Breast epithelium (tissue), 4 donors: Measurements from ENCODE around the gene PPP2R5D. TPM values are rescaled to one million over a fixed set of nuclear protein-coding genes. Genes with fewer than 3 reads are reported as not detected.

Experiments
- DNase-seq, 2 donors: peaks; one replicate each; pipeline ENCODE4 v3.0.0-alpha.2; 2019; ENCODE audit warnings: low spot score in 2 of 2
- H3K27ac ChIP-seq, 2 donors: fragments of 200-600 bp; sonication (generic) in 1 of 2; one replicate each; pipeline ENCODE4 v1.5.1; 2016 to 2019; ENCODE audit warnings: mild to moderate bottlenecking in 1 of 2
- H3K27me3 ChIP-seq, 2 donors: fragments of 200-600 bp; sonication (generic) in 1 of 2; one replicate each; pipeline versions ENCODE4 v1.5.1 to v1.6.0; 2017 to 2019; ENCODE audit warnings: control low read depth in 1 of 2, mild to moderate bottlenecking in 1 of 2
- H3K36me3 ChIP-seq: fragments of 200-600 bp; one replicate; pipeline ENCODE4 v1.5.1; 2019
- H3K4me1 ChIP-seq, 2 donors: fragments of 200-600 bp; sonication (generic); one replicate each; pipeline ENCODE4 v1.5.1; 2016 to 2019; ENCODE audit warnings: control low read depth in 1 of 2
- H3K4me3 ChIP-seq, 3 donors: fragments of 200-600 bp; sonication (generic); 1 replicate in 2 of 3; 2 replicates in 1 of 3; pipeline ENCODE4 v1.5.1; 2016 to 2019; ENCODE audit warnings: mild to moderate bottlenecking in 3 of 3, moderate library complexity in 2 of 3
- H3K9me3 ChIP-seq, 2 donors: fragments of 200-600 bp; sonication (generic) in 1 of 2; one replicate each; pipeline ENCODE4 v1.5.1; 2016 to 2019; ENCODE audit warnings: control low read depth in 1 of 2
- POLR2A ChIP-seq: fragments of 450-650 bp; IDR thresholded peaks from one replicate; pipeline ENCODE4 v1.6.1; 2016; ENCODE audit warnings: antibody characterized with exemption, mild to moderate bottlenecking, moderate library complexity
- POLR2AphosphoS5 ChIP-seq, 3 donors: sonication (generic); formaldehyde crosslinking; IDR thresholded peaks; one replicate each; pipeline ENCODE4 v1.6.1; 2017; ENCODE audit warnings: antibody characterized with exemption in 3 of 3
- intact Hi-C: fragments of 100-400 bp; cut with DNase I; formaldehyde crosslinking; loops from one replicate; pipeline ENCODE4 v1.15.1; 2023; ENCODE audit warnings: low total_unique reads
- total RNA-seq, 3 donors: library from RNA; depleted of rRNA; stranded (reverse); fragments of >200 nt; gene quantifications; one replicate each; pipeline ENCODE4 v1.1.0, GENCODE V29; 2016
- TF ChIP-seq, protein P1 (sequence below), 3 donors: fragments of 450-650 bp; IDR thresholded peaks; one replicate each; pipeline ENCODE4 v1.5.1; 2016 to 2017; ENCODE audit warnings: antibody characterized with exemption in 3 of 3, mild to moderate bottlenecking in 3 of 3, moderate library complexity in 3 of 3

Gene PPP2R5D
- total RNA-seq, 3 donors from 2014 or later, result 25.2 to 35.6 (median 34.7) TPM

DNA sequence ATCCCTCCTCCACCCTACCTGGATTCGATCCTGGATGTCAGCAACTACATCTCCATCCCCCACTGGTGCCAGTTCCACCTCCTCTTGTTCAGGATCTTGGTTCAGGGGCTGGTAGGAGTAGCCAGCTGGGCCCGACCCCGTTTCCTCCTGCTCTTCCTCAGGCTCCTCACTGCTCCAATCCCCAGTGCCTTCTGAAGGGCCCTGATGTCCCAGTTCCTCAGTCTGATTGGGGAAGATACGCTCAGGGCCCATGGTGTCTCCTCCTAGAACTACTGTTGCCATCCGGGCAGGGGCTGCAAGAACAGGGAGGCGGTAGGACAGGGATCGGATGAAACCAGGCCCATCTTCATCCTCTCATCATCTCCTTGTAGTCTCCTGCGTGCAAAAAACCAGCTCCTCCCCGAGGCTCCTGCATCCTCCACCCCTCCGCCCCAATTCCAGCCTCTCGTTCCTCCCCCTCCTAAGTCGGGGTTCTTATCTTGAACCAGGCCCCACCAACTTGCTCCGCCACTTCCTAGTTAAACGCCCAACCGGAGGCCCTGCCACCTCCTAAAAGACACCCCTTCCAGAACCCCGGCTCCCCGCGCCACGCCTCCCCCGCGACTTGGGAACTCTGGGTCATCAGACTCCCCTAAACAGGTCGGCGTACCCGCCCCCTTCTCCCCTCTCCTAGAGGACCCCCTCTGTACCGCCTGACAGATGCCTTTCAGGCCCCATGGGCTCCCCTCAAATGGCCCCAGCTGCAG lies 28.9 kb downstream of the PPP2R5D start:
- H3K27ac ChIP-seq, result peak overlapping the region; percentile 86 to 88
- no peaks in the 10 kb centered on the region for H3K9me3 ChIP-seq
- TF ChIP-seq POLR2AphosphoS5 (IDR thresholded peaks at IDR 0.05), result no peak
- TF ChIP-seq POLR2A, result no peak
- TF ChIP-seq, protein P1, sequence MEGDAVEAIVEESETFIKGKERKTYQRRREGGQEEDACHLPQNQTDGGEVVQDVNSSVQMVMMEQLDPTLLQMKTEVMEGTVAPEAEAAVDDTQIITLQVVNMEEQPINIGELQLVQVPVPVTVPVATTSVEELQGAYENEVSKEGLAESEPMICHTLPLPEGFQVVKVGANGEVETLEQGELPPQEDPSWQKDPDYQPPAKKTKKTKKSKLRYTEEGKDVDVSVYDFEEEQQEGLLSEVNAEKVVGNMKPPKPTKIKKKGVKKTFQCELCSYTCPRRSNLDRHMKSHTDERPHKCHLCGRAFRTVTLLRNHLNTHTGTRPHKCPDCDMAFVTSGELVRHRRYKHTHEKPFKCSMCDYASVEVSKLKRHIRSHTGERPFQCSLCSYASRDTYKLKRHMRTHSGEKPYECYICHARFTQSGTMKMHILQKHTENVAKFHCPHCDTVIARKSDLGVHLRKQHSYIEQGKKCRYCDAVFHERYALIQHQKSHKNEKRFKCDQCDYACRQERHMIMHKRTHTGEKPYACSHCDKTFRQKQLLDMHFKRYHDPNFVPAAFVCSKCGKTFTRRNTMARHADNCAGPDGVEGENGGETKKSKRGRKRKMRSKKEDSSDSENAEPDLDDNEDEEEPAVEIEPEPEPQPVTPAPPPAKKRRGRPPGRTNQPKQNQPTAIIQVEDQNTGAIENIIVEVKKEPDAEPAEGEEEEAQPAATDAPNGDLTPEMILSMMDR (IDR thresholded peaks at IDR 0.05), result no peak
- peak overlapping the region; percentile 73 to 81 (median 77) for H3K4me3 ChIP-seq
- intact Hi-C loops, result no loop called here
- H3K27me3 ChIP-seq, result no peaks in the 10 kb centered on the region
- peaks cover 2% of the 10 kb centered on the region for H3K36me3 ChIP-seq
- peaks cover 7 to 36% of the 10 kb centered on the region in 2 donors for H3K4me1 ChIP-seq
- no peak for DNase-seq

DNA sequence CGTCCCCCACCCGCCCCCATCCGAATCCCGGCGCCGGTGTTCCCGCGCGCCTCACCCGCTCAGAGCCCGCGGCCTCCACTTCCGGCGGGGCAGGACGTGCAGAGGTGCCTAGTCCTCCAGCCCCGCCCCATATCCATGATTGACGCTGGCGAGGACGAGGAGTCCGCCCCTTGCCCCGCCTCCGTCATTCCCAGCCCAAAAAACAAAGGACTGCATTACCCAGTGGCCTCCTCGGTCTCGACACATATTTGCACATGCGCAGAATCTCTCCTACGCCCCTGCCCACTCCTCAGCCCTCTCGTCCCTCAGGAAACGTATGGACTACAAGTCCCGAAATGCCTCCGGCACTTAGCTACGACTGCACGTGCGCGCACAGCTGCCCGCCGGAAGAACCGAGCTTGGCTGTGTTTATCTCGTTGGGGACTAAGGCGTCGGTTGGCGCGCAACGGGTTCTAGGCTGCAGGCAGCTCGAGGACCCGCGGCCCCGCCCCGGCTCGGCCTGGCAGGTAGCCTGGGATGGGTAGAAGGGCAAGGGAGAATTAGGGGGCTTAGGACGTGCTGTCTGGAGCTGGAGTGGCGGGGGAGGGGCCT lies 29.6 kb downstream of the PPP2R5D start, which contains the start of the genes KLHDC3 and MEA1:
Gene KLHDC3 (plus strand): TSS at position 407 of the 591 bp plus-strand sequence. CDS start 2,944 bp downstream, outside the sequence.
Gene MEA1 (minus strand): TSS at position 104 of the 591 bp plus-strand sequence. CDS start 133 bp downstream, outside the sequence.
- DNase-seq, result peak; percentile 98 to 100
- TF ChIP-seq POLR2A (no peak), POLR2AphosphoS5 (IDR thresholded peaks at IDR 0.05) (peak; percentile 83 to 89 (median 88))
- peaks cover 7% of the 10 kb centered on the region for H3K36me3 ChIP-seq
- no peaks in the 10 kb centered on the region for H3K9me3 ChIP-seq
- intact Hi-C loops, result no loop called here
- H3K4me3 ChIP-seq, result peak within 1 kb of the TSS; percentile 73 to 81 (median 77)
- H3K27me3 ChIP-seq, result no peaks in the 10 kb centered on the region
- H3K4me1 ChIP-seq, result peaks cover 7 to 36% of the 10 kb centered on the region in 2 donors
- peak within 1 kb of the TSS; percentile 86 to 88 for H3K27ac ChIP-seq

DNA sequence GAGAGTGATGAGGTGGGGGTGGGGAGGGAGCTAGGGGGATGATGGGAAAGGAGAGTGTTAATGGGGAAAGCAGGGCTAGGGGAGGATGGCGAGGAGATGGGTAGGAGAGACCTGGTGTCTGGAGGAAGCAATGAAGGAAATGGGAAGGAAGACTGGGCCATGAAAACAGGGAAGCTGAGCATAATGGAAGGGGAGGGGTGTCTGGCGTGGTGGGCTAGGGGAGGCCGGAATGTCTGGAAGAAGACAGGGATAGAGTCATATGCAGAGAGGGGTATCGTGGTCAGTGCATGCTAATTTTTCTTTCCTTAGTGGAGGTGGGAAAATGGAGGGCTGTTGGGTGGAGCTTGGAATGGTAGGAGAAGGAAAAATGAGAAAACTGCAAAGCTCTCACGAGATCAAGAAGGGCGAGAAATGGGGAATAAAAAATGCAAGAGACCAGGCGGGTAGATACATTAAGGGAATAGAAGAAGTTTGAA lies 30.1 kb downstream of the PPP2R5D start:
- H3K4me1 ChIP-seq, result peaks cover 7 to 36% of the 10 kb centered on the region in 2 donors
- TF ChIP-seq, protein P1 (IDR thresholded peaks at IDR 0.05), result no peak
- TF ChIP-seq POLR2A (no peak), POLR2AphosphoS5 (IDR thresholded peaks at IDR 0.05) (no peak)
- no peaks in the 10 kb centered on the region for H3K9me3 ChIP-seq
- intact Hi-C loops, result no loop called here
- H3K4me3 ChIP-seq, result peak overlapping the region; percentile 73 to 81 (median 77)
- peak overlapping the region; percentile 86 to 88 for H3K27ac ChIP-seq
- DNase-seq, result no peak
- peaks cover 7% of the 10 kb centered on the region for H3K36me3 ChIP-seq
- no peaks in the 10 kb centered on the region for H3K27me3 ChIP-seq

DNA sequence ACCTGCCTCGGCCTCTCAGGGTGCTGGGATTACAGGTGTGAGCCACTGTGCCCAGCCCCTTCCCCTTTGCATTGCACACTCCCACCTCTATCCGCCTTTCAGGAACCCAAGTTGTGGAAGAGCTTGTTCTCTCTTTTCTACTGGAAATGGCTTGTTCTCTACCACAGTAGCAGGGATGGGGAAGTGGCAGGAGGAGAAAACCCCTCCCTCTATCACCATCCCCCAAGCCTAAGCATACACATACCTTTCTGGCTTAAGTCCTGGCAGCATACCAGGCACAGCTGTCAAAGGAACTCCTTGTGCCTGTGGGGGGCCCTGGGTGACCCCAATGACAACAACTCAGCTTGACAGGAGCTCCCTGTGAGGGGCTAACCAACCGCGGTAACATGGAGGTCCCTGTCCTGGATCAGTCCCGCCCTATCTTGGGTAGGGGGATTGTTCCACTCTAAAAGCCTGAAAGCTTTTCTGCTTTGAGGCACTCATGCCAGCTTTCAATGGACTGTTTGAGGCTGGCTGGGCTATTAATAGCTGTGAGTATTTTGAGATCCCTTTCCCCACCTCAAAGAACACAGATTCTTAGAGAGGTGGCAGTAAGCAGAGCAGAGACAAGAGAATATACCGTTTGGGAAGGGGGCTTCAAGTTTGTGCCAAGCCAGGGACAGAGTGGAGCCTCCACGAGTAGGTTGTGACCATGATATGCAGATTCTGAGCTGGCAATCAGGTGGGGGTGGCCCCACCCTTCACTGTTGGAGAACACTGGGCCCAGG lies 32.0 kb downstream of the PPP2R5D start:
- Histone ChIP-seq H3K27me3 (no peaks in the 10 kb centered on the region), H3K9me3 (no peaks in the 10 kb centered on the region), H3K4me3 (peak overlapping the region in 2 of 3 donors; percentile 10 to 37), H3K36me3 (peaks cover 7% of the 10 kb centered on the region), H3K4me1 (peaks cover 7 to 36% of the 10 kb centered on the region in 2 donors), H3K27ac (peak overlapping the region; percentile 36 to 62)
- TF ChIP-seq, protein P1 (IDR thresholded peaks at IDR 0.05), result no peak
- no peak for TF ChIP-seq POLR2A
- no peak for TF ChIP-seq POLR2AphosphoS5 (IDR thresholded peaks at IDR 0.05)
- intact Hi-C loops, result no loop called here
- no peak for DNase-seq

DNA sequence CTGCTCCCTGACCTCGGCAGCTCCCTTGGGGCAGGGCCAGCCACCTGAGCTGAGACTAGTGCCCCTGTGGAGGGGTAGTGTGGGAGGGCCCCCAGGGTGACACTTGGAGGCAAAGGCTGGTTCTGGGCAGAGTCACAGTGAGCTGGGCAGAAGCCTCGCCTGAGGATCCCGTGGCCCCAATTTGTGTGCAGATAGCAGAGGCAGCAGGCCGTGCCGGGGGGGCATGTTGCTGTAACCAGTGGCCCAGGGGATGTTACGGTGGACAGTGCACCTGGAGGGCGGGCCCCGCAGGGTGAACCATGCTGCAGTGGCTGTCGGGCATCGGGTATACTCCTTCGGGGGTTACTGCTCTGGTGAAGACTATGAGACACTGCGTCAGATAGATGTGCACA lies 32.6 kb downstream of the PPP2R5D start:
- H3K4me1 ChIP-seq, result peaks cover 7 to 36% of the 10 kb centered on the region in 2 donors
- H3K27me3 ChIP-seq, result no peaks in the 10 kb centered on the region
- H3K4me3 ChIP-seq, result peak overlapping the region in 2 of 3 donors; percentile 10 to 37
- H3K9me3 ChIP-seq, result no peaks in the 10 kb centered on the region
- peaks cover 7% of the 10 kb centered on the region for H3K36me3 ChIP-seq
- intact Hi-C loops, result no loop called here
- DNase-seq, result no peak
- H3K27ac ChIP-seq, result peak overlapping the region; percentile 36 to 62
- TF ChIP-seq POLR2AphosphoS5 (IDR thresholded peaks at IDR 0.05) (no peak), POLR2A (no peak)
- TF ChIP-seq, protein P1 (IDR thresholded peaks at IDR 0.05), result no peak
